Gastrocnemius medialis (tissue), 4 donors: ENCODE data around the gene PCSK5. TPM values are rescaled to one million over a fixed set of nuclear protein-coding genes. Genes with fewer than 3 reads are reported as not detected.

Experiments used
- ATAC-seq, 2 donors: fragments of 150-250 bp; one replicate each; pipeline ENCODE4 v1.9.1; 2016
- DNase-seq, 2 donors: peaks; one replicate each; pipeline ENCODE4 v3.0.0-alpha.2; 2019
- H3K27ac ChIP-seq, 4 donors: fragments of 200-600 bp; sonication (generic); 1 replicate in 1 of 4; 2 replicates in 3 of 4; pipeline ENCODE4 v1.5.1; 2016 to 2018; ENCODE audit warnings: mild to moderate bottlenecking in 2 of 4, moderate library complexity in 1 of 4
- H3K27me3 ChIP-seq, 3 donors: fragments of 200-600 bp; sonication (generic) in 2 of 3; 1 replicate in 1 of 3; 2 replicates in 2 of 3; pipeline versions ENCODE4 v1.5.1 to v1.6.0; 2016 to 2019; ENCODE audit warnings: mild to moderate bottlenecking in 1 of 3, moderate library complexity in 1 of 3
- H3K36me3 ChIP-seq, 2 donors: fragments of 200-600 bp; sonication (generic) in 1 of 2; one replicate each; pipeline ENCODE4 v1.5.1; 2017 to 2018
- H3K4me1 ChIP-seq, 2 donors: fragments of 200-600 bp; sonication (generic) in 1 of 2; one replicate each; pipeline ENCODE4 v1.5.1; 2016 to 2017; ENCODE audit warnings: mild to moderate bottlenecking in 2 of 2
- H3K4me3 ChIP-seq, 4 donors: fragments of 200-600 bp; sonication (generic) in 3 of 4; 1 replicate in 1 of 4; 2 replicates in 3 of 4; pipeline ENCODE4 v1.5.1; 2016 to 2019; ENCODE audit warnings: mild to moderate bottlenecking in 2 of 4
- H3K9me3 ChIP-seq, 3 donors: fragments of 200-600 bp; sonication (generic) in 2 of 3; 1 replicate in 1 of 3; 2 replicates in 2 of 3; pipeline ENCODE4 v1.5.1; 2016 to 2019
- POLR2A ChIP-seq, 2 donors: fragments of 450-650 bp; IDR thresholded peaks; one replicate each; pipeline ENCODE4 v1.6.1; 2017; ENCODE audit warnings: antibody characterized with exemption in 2 of 2, mild to moderate bottlenecking in 2 of 2, moderate library complexity in 2 of 2
- in situ Hi-C, 4 donors: fragments of 200-750 bp; cut with MboI; loops; one replicate each; pipeline versions ENCODE4 v1.15.0 to v1.8.0; 2017; ENCODE audit warnings: low sequenced_read_pairs in 4 of 4
- intact Hi-C: fragments of 100-400 bp; cut with DNase I; formaldehyde crosslinking; loops from one replicate; pipeline ENCODE4 v1.15.1; 2023; ENCODE audit warnings: low total_unique reads
- total RNA-seq, 4 donors: library from RNA; depleted of rRNA; stranded (reverse); fragments of >200 nt; gene quantifications; one replicate each; pipeline versions ENCODE4 v1.1.0 to v1.2.3, GENCODE V29; 2016
- TF ChIP-seq, protein P1 (sequence below), 5 experiments: fragments of 450-650 bp in 3 of 5; fragments of 200-600 bp in 2 of 5; sonication (generic) in 2 of 5; IDR thresholded peaks in 4 of 5; conservative IDR thresholded peaks in 1 of 5; 1 replicate in 4 of 5; 2 replicates in 1 of 5; pipeline ENCODE4 v1.5.1; 2016 to 2019; ENCODE audit warnings: antibody characterized with exemption in 5 of 5, mild to moderate bottlenecking in 3 of 5, moderate library complexity in 3 of 5

PCSK5 gene
- total RNA-seq, 4 donors from 2014 or later, result 1.3 to 8.3 (median 3.2) TPM

DNA sequence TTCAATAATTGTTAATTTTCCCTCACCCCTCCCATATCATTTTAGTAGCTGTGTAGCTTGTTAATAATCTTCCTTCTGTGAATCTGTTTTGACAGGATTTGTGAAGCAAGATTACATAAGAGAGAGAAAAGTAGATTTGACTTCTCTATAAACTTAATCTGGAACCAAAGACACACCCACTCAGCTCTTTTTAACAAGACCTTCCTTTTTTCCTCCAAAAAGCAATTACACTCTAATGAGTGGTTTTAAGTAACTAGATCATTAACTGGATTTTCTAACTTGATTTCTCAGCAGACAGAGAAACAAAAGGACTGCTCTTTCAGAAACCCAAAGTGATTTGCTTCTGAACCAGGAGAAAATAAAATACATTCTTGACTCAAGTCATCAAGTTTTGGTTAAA lies 481.9 kb downstream of the PCSK5 start:
- H3K27ac ChIP-seq, result no peak overlapping the region

DNA sequence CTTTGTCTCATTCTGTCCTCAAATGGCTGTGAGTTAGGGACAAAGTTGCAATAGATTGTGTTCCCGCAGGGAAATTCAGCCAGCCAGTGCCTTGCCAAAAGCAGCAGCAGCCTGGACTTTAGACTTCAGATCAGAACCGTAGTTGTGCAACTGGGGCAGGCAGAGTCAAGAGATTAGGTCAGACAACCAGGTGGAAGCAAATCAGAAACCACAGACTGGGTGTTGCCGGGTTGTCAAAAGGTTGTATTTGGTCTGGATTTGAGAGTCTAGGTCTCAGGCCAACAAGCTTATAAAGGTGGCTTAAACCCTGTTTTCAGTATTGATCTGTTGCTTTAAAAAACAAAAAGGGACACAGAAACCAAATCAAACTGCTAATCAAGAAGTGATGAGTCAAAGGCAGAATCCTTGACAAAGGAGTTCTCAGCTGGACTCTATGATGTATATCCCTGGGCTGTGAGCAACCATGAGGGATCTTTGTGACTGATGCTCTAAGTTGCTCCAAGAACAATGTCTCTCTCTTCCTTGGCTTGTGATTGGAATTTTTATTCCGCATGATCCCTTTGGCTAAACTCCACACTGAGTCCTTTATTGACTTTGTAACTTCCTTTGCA lies 482.8 kb downstream of the PCSK5 start:
- Histone ChIP-seq H3K36me3 (no peaks in the 10 kb centered on the region), H3K27me3 (no peaks in the 10 kb centered on the region), H3K4me1 (peaks cover 0 to 14% of the 10 kb centered on the region in 2 donors), H3K9me3 (no peaks in the 10 kb centered on the region), H3K27ac (peak overlapping the region in 2 of 4 donors; percentile 18 to 39), H3K4me3 (no peak overlapping the region)
- DNase-seq (peak; percentile 21 to 69), ATAC-seq (peak; percentile 67 to 85)
- TF ChIP-seq, protein P1, sequence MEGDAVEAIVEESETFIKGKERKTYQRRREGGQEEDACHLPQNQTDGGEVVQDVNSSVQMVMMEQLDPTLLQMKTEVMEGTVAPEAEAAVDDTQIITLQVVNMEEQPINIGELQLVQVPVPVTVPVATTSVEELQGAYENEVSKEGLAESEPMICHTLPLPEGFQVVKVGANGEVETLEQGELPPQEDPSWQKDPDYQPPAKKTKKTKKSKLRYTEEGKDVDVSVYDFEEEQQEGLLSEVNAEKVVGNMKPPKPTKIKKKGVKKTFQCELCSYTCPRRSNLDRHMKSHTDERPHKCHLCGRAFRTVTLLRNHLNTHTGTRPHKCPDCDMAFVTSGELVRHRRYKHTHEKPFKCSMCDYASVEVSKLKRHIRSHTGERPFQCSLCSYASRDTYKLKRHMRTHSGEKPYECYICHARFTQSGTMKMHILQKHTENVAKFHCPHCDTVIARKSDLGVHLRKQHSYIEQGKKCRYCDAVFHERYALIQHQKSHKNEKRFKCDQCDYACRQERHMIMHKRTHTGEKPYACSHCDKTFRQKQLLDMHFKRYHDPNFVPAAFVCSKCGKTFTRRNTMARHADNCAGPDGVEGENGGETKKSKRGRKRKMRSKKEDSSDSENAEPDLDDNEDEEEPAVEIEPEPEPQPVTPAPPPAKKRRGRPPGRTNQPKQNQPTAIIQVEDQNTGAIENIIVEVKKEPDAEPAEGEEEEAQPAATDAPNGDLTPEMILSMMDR (IDR thresholded peaks at IDR 0.05 in 4 of 5, conservative IDR thresholded peaks at IDR 0.05 in 1 of 5), result no peak
- TF ChIP-seq POLR2A (IDR thresholded peaks at IDR 0.05), result no peak
- intact Hi-C loops (no loop called here), in situ Hi-C loops (no loop called here)

More for the DNA sequence above, 481.9 kb downstream of the PCSK5 start:
- DNase-seq, result no peak
- H3K36me3 ChIP-seq, result no peaks in the 10 kb centered on the region
- H3K9me3 ChIP-seq, result no peaks in the 10 kb centered on the region
- H3K27me3 ChIP-seq, result no peaks in the 10 kb centered on the region
- TF ChIP-seq, protein P1 (IDR thresholded peaks at IDR 0.05 in 4 of 5, conservative IDR thresholded peaks at IDR 0.05 in 1 of 5), result no peak
- no peak for TF ChIP-seq POLR2A (IDR thresholded peaks at IDR 0.05)
- peaks cover 0 to 14% of the 10 kb centered on the region in 2 donors for H3K4me1 ChIP-seq
- in situ Hi-C loops, result no loop called here
- ATAC-seq, result no peak
- H3K4me3 ChIP-seq, result no peak overlapping the region
- intact Hi-C loops, result no loop called here

DNA sequence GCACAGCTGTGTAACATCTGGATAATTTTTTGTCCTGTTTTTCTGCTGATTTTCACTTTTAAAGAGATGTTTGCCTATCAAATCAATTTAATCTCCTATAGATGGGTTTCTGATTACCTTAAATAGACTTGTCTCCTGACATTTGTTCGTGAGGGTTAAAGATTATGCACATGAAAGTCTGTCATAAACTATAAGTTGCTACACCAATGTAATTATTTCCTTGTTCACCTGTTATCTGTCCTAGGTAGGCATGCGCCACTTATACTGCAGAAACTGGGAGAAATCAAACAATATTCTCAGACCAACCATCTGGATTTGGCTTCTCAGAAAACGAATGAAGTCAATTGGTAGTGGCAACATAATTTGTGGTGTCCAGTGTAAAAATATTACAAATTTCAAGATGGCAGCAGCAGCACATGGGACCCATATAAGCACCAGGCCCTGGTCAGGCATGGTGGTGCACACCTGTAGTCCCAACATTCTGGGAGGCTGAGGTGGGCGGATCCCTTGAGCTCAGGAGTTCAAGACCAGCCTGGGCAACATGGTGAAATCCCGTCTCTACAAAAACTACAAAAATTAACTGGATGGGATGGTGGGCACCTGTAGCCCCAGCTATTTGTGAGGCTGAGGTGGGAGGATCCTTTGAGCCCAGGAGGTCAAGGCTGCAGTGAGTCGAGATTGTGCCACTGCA lies 483.5 kb downstream of the PCSK5 start:
- intact Hi-C loops (no loop called here), in situ Hi-C loops (no loop called here)
- Histone ChIP-seq H3K36me3 (no peaks in the 10 kb centered on the region), H3K4me3 (no peak overlapping the region), H3K9me3 (no peaks in the 10 kb centered on the region), H3K4me1 (peaks cover 0 to 14% of the 10 kb centered on the region in 2 donors), H3K27me3 (no peaks in the 10 kb centered on the region), H3K27ac (peak overlapping the region in 1 of 4 donors; percentile 18)
- TF ChIP-seq POLR2A (IDR thresholded peaks at IDR 0.05), result no peak
- TF ChIP-seq, protein P1 (IDR thresholded peaks at IDR 0.05 in 4 of 5, conservative IDR thresholded peaks at IDR 0.05 in 1 of 5), result no peak
- ATAC-seq, result no peak
- no peak for DNase-seq

DNA sequence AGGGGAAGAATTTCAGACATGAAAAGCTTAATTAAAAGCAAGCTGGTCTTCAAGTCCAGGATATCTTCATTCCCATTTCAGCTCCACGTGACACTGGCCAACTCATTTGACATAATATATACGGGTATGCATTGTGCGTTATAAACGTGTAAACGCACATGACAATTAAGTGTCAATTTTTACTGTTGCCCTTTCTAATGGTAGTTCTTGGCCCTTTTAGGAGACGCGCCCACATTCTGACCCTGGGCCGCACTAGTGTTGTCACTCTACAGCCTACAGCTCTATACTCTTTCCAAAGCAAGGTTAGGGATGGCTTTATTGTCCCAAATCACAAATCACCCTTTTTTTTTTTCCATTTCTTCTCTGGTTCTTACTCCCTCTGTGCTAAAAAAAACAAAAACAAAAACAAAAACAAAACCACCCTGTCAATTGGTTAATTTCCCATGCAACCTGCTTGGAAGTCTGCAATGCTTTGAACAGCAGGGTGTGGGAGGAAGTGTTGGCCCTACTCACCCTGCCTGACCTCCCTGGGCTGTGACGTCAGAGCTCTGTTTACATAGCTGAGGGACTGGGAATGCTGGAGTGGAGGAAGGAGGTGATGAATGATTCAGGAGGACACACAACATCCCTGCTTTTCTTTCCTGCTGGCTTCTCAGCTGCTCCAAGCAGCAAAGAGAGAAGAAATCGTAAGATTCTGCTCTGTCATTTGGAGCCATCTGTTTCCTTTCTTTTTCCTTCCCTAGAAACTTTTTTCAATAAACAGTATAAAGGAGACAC lies 484.5 kb downstream of the PCSK5 start:
- Histone ChIP-seq H3K36me3 (no peaks in the 10 kb centered on the region), H3K9me3 (no peaks in the 10 kb centered on the region), H3K4me1 (peaks cover 0 to 14% of the 10 kb centered on the region in 2 donors), H3K4me3 (no peak overlapping the region), H3K27ac (no peak overlapping the region), H3K27me3 (no peaks in the 10 kb centered on the region)
- peak; percentile 43 to 45 for ATAC-seq
- TF ChIP-seq, protein P1 (IDR thresholded peaks at IDR 0.05 in 4 of 5, conservative IDR thresholded peaks at IDR 0.05 in 1 of 5), result no peak
- TF ChIP-seq POLR2A (IDR thresholded peaks at IDR 0.05), result no peak
- intact Hi-C loops, result no loop called here
- DNase-seq, result peak; percentile 21 to 65
- in situ Hi-C loops, result loop anchor here in 1 of 4 donors (25.0 kb wide), 1 partner anchor 787 kb away; no protein-coding TSS in a partner anchor
